DMS 273 (cell line): ENCODE measurements around the gene MEX3C.

Experiments used
- DNase-seq: peaks from one replicate; lab custom pipeline; 2025; ENCODE audit not compliant: unreplicated experiment; lab: John Stamatoyannopoulos, UW

MEX3C gene

DNA sequence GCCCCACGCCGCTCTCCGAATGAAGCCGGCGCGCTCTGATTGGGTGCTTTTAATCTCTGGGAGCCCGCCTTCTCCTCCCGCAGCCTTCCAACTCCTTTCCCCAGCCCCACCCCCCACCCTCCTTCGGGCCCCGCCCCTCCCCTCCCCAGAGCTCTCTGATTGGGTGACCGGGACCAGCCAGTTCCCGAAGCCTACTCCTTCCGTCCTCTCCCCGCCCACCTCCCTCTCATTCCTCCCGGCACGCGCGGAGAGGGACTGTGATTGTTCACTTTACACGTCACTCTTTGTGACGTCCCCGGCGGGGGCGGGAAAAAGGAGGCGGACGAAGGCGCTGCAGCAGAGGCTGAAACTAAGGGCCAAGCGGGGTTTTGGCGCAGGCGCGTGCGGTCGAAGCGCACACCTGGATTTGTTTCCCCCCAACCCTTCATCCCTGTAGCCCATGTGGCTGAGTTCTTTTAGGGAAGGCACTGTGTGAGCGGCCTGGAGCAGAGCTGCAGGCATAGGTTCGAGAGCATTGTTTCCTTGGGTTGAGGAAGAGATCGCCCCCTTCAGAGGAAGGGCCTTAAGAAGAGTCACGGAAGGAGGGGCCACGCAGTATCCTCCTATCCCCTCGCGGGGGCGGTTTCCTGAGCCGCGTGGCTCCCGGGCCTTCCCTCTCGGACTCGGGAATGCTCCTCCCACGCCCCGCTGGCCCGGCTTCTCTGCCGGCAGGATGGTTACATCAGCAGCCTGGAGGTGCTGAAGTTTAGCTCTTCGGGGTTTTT lies at the start of gene MEX3C:
Gene MEX3C, minus strand, starts transcription at position 21 of the 764 bp plus-strand sequence. CDS start 361 bp downstream, outside the sequence.
- DNase-seq, result peak; percentile 100

DNA sequence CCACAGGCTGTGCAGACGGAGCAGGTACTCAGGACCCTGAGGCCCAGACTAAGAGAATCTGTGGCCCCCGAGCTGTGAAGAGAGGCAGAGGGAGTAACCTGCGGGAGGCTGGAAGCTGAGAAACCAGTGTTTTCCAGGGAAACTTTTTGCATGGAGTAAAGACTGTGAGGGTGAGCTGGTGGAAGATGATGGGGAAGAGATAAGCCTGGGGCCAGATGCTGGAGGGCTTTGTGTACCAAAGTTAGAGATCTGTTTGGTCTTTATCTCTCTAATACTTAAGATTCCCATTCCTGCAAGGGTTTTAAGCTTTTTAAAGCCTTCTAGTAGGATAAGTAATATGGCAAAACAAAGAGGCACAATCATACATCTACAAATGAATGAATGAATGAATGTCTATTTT lies 43.7 kb upstream of the MEX3C start:
- DNase-seq, result no peak

DNA sequence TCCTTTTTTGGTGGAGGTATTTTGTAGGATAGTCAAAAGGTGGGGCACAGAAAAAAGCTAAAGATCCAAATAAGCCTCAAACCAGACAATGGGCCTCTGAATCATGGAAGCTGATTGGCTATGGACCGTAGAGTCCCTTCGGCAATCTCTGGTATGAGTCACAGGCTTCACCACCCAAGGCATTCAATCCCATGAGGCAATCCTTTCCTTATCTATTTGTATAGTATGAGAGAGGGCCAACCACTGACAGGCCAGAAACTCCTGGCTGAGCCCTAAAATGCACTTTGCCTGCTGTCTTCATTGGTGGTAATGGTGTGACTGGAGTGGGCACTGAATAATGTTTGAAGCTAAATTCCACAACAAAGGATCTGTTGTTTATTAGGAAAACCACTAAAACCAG lies 38.7 kb upstream of the MEX3C start:
- no peak for DNase-seq

DNA sequence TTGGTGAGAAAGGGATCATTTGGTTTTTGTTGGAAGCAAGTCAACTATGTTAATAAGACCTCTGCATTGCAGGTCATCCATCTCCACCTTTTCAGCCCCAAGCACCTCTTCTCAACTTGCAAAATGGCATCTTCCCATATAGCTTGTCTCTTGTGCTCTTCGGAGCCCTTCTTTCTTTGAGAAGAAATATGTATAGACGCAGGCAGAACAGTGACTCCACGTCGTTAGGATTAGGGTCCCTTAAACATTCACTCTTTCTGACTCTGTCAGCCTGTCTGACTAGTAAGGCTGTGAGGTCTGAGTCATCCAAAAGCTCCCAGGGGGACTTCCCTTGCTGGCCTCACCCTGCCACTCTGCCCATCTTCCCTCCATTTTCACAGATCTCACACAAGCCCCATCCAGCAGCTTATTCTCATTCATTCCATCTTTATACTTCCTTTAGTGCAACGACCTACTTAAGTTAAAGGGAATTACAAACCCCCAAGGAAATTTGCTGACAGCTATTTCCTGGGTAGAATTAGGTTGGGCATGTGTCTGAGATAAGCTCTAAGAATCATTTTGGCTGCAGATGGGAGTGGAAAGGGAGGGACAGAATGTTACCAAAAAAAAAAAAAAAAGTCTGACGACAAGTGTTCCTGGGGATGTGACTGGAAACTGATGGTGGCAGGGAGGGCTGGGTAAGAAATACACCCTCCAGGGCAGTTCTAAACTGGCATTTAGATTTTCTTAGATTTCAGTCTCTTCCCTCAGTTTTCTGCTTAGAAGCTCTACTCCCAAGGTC lies 37.7 kb upstream of the MEX3C start:
- DNase-seq, result no peak

DNA sequence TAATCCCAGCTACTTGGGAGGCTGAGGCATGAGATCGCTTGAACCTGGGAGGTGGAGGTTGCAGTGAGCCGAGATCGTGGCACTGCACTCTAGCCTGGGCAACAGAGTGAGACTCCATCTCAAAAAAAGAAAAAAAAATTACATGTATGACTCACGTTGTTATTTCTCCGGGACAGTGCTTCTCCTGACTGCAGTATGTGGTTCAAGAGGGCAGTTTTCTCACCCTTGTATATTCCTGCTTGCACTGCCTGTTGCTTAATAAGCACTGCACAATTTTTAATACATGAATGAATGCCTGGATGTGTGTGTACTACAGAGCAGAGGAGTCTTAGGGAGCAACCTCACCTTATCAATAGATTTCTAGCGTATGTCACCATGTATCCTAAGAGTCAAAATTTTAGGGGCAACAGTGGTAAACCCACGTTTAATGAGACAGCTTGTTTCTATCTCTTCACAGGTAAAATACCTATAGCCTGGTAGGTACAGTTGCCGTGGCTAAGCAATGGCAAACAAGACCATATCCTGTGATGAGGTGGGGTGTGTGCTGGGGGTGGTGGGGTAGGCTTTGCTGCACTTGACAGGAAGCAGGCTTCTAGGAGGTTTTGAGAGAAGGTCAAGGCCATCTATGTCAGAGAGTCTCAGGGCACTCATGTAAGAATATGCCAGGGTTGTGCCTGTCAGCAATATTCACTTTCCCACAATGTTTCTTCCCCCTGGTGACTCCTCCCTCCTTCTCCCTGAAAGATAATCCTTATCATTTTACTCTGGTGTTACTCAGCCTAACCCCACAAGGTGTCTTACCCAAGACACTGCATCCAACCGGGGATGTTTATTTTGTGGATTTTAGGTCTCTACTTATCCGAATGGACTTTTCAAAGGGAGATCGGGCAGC lies 36.9 kb upstream of the MEX3C start:
- no peak for DNase-seq

DNA sequence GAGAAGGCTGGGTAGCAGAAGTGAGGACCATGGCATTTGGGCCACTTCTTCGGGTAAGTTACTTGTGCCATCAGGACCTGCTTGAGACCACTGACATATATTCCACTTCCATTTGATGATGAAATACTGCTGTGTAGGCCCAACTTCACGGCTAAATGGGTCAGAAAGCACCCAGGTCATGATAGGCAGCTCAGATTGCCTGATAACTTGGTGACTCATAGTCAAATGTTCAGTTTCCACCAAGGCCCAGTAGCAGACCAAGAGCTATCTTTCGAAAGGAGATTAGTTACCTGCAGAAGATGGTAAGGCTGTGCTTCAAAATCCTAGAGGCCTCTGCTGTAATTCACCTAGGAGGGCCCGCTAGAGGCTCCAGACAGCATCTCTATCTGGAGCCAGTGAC lies 31.8 kb upstream of the MEX3C start:
- no peak for DNase-seq

DNA sequence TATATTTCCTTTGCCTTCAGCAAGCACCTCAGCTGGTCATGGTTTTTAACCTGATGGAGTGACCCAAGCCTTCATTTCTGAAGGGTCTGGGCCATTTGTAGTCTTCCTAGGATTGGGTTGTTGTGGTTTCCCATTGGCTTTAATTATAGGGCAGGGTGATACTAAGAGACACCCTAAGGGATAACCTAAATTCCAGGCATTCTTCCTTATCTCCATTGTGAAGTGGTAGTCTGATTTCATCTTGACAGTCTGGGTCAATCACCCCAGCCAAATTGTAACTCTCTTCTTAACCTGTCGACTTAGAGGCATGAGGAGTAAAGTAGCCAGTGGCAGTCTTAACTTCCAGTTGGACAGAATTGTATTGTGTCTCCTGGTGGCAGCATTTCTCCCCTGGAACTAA lies 30.2 kb upstream of the MEX3C start:
- no peak for DNase-seq

DNA sequence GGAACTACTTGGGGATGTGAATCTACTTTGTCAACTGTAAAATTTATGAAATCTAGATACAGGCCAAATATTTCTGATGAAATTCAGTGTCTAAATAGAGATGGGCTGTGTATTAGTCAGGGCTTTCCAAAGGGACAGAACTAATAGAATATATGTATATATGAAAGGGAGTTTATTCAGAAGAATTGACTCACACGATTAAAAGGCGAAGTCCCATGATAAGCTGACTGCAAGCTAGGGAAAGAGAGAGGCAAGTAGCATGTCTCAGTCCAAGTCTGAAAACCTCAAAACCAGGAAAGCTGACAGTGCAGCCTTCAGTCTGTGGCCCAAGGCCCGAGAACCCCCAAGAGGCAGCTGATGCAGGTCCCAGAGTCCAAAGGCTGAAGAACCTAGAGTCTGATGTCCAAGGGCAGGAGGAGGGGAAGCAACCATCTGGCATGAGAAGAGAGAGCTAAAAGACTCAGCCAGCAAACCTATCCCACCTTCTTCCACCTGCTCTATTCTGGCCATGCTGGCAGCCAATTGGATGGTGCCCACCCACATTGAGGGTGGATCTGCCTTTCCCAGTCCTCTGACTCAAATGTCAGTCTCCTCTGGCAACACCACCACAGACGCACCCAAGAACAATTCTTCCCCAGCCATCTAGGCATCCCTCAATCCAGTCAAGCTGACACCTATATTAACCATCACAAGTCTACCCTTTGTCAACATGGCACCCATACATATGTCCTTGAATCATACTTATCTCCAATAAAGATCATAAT lies 29.3 kb upstream of the MEX3C start:
- DNase-seq, result no peak

DNA sequence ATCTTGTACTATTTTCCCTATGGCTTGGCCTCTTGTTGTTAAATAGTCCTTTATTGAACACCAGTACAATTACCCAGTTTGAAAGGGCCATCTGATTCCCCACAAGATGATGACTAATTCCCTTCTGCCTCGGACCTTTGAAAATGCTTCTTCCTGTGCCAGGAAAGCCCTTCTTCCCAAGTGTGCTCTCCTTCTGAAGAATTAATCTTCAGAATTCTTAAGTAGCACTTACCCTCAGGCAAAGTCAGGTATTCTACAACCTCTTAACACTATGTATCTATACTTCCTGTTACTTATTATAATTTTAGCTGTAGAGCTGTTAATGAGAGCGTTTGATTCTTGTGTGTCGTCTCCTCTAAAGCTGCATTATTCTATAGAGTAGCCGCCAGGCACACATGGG lies 28.6 kb upstream of the MEX3C start:
- DNase-seq, result no peak

DNA sequence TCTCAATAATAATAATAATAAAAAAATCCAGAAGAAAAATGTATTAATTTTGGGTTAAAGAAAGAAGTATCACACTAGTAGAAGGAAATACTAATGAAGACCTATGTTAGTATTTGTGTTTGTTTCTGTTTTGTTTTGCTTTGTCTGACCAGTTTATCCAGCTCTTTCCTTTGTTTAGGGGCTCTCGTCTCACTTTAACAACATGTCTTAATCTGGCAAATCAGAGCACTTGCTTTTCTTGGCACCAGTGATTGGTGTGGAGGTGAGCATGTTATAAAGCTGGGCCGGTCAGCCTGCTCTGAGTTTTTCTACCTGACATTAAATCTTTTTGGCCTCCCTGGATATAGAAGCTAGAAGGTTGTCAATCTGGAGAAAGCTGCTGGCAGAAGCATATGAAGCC lies 15.1 kb upstream of the MEX3C start:
- no peak for DNase-seq

DNA sequence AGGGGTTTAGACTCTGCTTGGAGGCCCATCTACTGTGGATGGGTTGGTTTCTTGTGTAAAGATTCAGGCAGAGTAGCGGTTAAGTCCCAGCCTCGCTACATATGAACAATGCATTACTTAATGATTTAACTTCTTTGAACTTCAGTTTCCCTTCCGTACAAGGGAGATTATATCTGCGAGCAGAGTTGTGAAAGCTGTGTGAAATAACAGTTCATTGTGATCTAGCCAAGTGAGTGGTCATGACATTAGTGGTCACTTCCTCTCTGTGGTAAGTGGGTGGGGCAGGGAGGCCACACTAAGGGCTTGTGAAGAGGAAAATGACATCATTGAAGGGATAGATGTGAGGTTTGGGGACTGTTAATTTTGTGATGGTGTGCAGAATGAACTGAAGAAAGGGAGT lies 14.1 kb upstream of the MEX3C start:
- no peak for DNase-seq

DNA sequence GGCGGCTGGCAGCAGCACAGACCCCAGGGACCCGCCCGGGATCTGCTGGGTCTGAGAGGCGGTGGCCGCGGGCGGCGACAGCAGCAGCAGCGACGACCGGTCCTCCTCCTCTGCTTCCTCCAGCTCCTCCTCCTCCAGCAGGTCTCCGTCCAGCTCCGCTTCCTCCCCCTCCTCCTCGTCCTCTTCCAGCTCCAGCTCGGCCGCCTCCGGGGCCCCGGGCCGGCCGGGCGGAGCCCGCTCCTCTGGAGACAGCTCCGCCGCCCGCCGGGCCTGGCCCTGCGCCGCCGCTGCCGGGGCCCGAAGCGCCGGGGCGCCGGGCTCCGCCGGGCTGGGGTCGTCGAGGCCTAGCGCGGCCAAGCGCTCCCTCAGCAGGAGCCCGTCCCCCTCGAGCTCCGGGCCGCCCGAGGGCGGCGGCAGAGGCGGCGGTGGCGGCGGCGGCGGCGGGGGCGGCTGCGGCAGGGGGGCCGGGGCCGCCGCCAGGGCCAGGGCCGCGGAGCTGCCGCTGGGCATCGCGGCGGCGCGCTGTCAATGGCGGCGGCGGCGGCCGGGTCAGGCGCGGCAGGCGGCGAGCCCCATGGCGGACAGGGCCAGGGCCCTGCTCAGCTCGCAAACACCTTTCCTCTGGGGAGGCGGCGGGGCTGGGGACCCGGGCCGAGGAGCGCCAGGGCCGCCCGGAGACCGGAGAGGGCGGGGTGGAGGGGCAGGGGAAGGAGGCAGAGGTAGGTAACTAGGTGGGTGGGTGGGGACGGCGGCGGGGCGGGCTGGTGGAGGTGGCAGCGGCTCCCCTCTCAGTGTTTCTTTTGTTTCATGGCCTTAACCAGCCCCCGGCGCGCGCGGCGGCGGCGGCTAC lies 445 bp downstream of the MEX3C start:
- DNase-seq, result peak; percentile 67

DNA sequence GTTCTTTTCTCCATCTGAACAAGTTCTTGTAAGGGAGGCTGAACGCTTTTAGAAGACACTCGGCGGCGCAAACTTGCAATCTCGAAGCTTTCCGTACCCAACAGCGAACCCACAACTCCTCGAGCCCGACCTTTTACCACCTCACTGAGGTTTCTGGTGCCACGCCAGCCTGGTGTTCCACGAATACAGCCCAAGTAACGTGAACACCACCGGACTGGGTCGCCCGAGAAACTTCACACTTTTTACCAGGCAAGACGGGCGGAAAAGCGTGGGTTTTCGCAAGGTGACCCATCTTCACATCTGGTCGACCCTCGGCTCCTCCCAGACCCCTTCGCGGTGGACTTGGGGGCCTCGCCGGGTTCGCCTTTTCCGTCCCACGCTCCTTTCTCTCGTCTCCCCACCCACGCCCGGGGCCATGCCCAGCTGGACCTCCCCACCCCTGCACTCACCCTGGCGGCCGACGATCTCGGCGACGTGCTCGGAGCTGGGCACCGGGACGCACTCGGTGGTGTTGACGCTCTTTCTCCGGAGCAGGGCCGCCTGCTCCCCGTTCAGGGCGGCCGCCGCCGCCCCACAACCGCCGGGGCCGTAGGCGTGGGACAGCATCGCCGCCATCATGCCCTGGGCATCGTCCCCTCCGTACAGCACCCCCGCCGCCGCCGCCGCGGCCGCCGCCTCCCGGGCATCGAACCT lies 1.2 kb downstream of the MEX3C start:
- peak; percentile 73 for DNase-seq

DNA sequence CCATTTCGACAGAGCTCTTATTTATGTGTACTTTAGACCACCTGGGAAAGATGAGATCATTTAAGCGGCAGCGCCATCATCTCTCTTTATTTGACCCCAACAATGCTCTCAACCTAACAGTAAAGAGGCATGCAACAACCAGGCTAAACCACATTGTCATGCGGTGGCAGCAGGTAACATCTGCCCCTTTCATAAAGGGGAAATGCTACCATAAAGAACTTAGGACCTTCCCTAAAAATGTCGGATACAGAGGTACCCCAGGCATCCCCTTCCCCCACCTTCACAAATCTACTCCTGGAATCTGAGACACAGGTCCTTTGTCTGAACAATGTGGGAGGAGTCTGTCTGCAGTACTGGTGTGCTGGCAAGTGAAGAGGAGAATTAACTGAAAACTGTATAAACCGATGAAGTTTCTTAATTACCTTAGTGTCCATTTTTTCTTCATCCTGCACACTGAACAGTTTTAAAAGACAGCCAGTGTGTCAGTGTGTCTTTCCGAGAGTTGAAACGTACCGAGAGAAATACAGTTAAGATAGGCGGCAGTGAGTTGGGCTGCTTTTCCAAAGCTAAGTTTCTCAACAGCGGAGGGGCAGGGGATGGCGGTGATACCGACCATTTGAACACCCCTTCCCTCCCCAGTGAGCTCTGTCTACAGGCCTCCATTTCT lies 1.9 kb downstream of the MEX3C start:
- DNase-seq, result peak; percentile 77

DNA sequence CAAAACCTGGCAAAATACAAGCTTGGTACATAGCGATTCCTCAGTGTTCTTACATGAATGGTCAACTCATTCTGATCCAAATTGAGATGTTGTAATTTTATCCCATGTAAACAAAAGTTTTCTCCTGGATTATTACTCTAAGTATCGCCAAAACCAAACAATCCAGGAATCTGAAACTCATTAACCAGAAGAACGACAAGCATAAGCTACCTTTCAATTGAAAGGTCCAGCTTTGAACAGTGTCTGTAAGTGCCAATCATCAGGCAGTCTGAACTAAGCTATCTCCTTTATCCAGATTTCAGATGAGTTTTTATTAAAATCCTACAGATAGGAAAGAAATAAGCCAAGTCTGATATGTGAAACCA lies 2.4 kb downstream of the MEX3C start:
- DNase-seq, result no peak

DNA sequence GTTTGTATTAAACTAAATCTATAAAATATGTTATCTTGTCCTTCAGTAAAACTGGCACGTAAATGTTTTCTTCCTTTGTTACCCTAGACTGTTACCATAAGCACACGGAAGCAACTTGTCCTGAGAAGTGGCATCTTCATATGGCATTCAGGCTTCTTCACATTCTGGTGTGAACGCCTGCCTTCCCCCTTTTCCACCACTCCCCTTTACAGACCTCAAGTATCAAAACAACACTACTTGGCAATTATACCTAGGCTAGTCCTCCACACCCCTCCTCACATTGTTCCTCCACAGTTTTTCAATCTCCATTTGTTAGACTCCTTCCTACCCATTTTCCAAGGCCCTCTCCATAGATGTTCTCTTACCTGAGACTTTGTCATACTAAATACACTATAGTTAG lies 2.9 kb downstream of the MEX3C start:
- peak; percentile 26 for DNase-seq

DNA sequence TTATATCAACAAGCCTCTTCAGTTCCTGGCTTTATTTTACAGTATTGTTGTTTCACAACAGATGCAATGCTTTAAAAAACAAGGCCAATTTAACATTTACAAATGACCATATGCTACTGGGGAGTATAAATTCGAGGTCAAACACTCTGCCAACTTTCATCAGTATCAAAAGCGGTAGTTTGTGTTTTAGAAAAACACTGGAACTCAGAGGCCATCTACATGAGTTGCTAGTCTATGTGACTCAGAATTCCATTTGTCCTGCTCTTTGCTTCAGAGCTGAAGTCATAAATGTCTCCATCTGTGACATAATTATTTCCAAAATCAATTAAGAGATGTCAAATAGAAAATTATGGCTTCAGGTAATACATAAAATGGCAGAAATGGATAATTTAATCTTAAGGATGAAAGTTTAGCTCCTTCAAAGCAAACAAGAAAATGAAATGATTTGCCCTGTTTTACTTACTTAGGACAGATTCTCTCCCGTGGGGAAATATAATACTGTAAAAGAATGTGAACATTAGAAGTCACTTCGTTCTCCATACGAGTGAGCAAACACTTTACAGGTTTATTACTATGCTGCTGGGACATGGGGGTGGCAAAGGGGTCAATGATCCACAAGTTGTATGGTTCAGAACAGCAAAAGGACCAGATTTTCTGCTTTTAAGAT lies 3.7 kb downstream of the MEX3C start:
- peak; percentile 46 for DNase-seq

DNA sequence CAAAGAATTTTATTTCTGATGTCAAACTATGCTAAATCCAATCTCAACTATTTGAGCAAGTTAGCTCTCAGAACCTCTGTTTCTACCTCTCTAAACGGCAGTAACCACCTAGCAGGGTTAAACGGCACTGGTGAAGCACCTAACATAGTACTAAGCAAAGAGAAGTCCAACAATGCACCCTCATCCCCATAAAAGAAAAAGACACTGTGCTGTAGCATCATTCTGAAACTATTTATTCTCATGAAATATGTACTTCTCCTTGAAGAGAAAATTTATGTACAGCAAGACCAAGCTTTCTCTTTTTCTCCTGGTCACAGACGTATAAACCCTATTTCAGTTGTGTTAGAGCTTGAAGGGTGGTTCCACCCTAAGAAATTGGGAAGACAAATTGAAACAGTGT lies 4.8 kb downstream of the MEX3C start:
- DNase-seq, result no peak
